Parathyroid adenoma (tissue), 2 donors: ENCODE results near the gene GRID1.

Experiments
- H2AFZ ChIP-seq: fragments of 300-600 bp; sonication (generic); one replicate; pipeline ENCODE4 v1.7.0; 2017; ENCODE audit warnings: antibody characterized with exemption, mild to moderate bottlenecking
- H3K27ac ChIP-seq: fragments of 300-600 bp; sonication (generic); one replicate; pipeline ENCODE4 v1.7.0; 2017
- H3K27me3 ChIP-seq: fragments of 300-600 bp; sonication (generic); one replicate; pipeline ENCODE4 v1.7.0; 2017; ENCODE audit warnings: low read length; ENCODE audit not compliant: control insufficient read depth, insufficient read depth
- H3K36me3 ChIP-seq: fragments of 300-600 bp; sonication (generic); one replicate; pipeline ENCODE4 v1.7.0; 2017; ENCODE audit warnings: low read length; ENCODE audit not compliant: control insufficient read depth, insufficient read depth
- H3K4me1 ChIP-seq: fragments of 300-600 bp; sonication (generic); one replicate; pipeline ENCODE4 v1.7.0; 2017; ENCODE audit warnings: control low read depth
- H3K4me2 ChIP-seq: fragments of 300-600 bp; sonication (generic); one replicate; pipeline ENCODE4 v1.7.0; 2017; ENCODE audit warnings: low read length
- H3K4me3 ChIP-seq: fragments of 300-600 bp; sonication (generic); one replicate; pipeline ENCODE4 v1.7.0; 2017; ENCODE audit warnings: low read depth, low read length
- H3K79me2 ChIP-seq: fragments of 300-600 bp; sonication (generic); one replicate; pipeline ENCODE4 v1.7.0; 2017; ENCODE audit warnings: control low read depth
- H3K9ac ChIP-seq: fragments of 300-600 bp; sonication (generic); one replicate; pipeline ENCODE4 v1.7.0; 2017; ENCODE audit warnings: mild to moderate bottlenecking
- H3K9me3 ChIP-seq: fragments of 300-600 bp; sonication (generic); one replicate; pipeline ENCODE4 v1.7.0; 2017; ENCODE audit warnings: low read length; ENCODE audit not compliant: control insufficient read depth
- CTCF ChIP-seq: fragments of 300-600 bp; sonication (generic); IDR thresholded peaks from one replicate; pipeline ENCODE4 v1.7.0; 2017; ENCODE audit warnings: antibody characterized with exemption, mild to moderate bottlenecking
- donor health status: primary hyperparathyroidism.

The GRID1 gene

GRCh38 chr10:85604884-85605283, 761.7 kb downstream of the GRID1 start:
- Histone ChIP-seq H3K9me3 (no peaks in the 10 kb centered on the region), H3K4me1 (no peaks in the 10 kb centered on the region), H3K9ac (no peak overlapping the region), H3K79me2 (no peaks in the 10 kb centered on the region), H3K4me3 (no peak overlapping the region), H3K27ac (no peak overlapping the region), H3K4me2 (no peak overlapping the region), H3K36me3 (no peaks in the 10 kb centered on the region), H2AFZ (no peak overlapping the region), H3K27me3 (no peaks in the 10 kb centered on the region)
- no peak for TF ChIP-seq CTCF

- H3K27ac ChIP-seq: no peak overlapping the region
- no peaks in the 10 kb centered on the region for H3K27me3 ChIP-seq
- H3K4me2 ChIP-seq: no peak overlapping the region
- no peaks in the 10 kb centered on the region for H3K4me1 ChIP-seq
- H3K9me3 ChIP-seq: no peaks in the 10 kb centered on the region
- H3K36me3 ChIP-seq: no peaks in the 10 kb centered on the region
- TF ChIP-seq CTCF: no peak
- H3K4me3 ChIP-seq: no peak overlapping the region
- H2AFZ ChIP-seq: no peak overlapping the region
- no peaks in the 10 kb centered on the region for H3K79me2 ChIP-seq
- H3K9ac ChIP-seq: no peak overlapping the region
Observed at GRCh38 chr10:85604136-85604725, 762.4 kb downstream of the GRID1 start.

- Histone ChIP-seq H3K4me1 (no peaks in the 10 kb centered on the region), H3K4me2 (no peak overlapping the region), H3K27me3 (no peaks in the 10 kb centered on the region), H3K4me3 (no peak overlapping the region), H3K36me3 (no peaks in the 10 kb centered on the region), H3K9ac (no peak overlapping the region), H3K27ac (no peak overlapping the region), H3K9me3 (no peaks in the 10 kb centered on the region), H3K79me2 (no peaks in the 10 kb centered on the region), H2AFZ (no peak overlapping the region)
- no peak for TF ChIP-seq CTCF
Observed at GRCh38 chr10:85603151-85603940, 763.2 kb downstream of the GRID1 start.

- Histone ChIP-seq H3K27ac (no peak overlapping the region), H3K9ac (no peak overlapping the region)
- no peak for TF ChIP-seq CTCF
Observed at GRCh38 chr10:85602713-85603112, 763.9 kb downstream of the GRID1 start.

More at GRCh38 chr10:85602713-85603112, 763.9 kb downstream of the GRID1 start:
- Histone ChIP-seq H3K27me3 (no peaks in the 10 kb centered on the region), H3K4me1 (no peaks in the 10 kb centered on the region), H2AFZ (no peak overlapping the region), H3K4me3 (no peak overlapping the region), H3K36me3 (no peaks in the 10 kb centered on the region), H3K79me2 (no peaks in the 10 kb centered on the region), H3K9me3 (no peaks in the 10 kb centered on the region), H3K4me2 (no peak overlapping the region)
